DND-41 (cell line): ENCODE data around the gene SLAMF1.
A peak's percentile ranks its signal among the peaks of the same experiment; 100 is the strongest.
"Not testable (repeated sequence)": the region's sequence is repeated elsewhere in the genome, so short reads cannot be mapped to it uniquely, and the experiment has no call there.

Experiments
- ATAC-seq: fragments of 200-7000 bp; cut with Tn5 transposase; 3 replicates; pipeline ENCODE4 v1.9.1; 2021; ENCODE audit warnings: low read depth; ENCODE audit not compliant: insufficient read depth
- DNase-seq: peaks from one replicate; pipeline ENCODE4 v3.0.0-alpha.2; 2020
- H2AFZ ChIP-seq: 2 replicates; pipeline ENCODE4 v1.6.0; 2012; ENCODE audit warnings: low read depth, low read length
- H3K27ac ChIP-seq: 2 replicates; pipeline ENCODE4 v1.5.1; 2012; ENCODE audit warnings: low read length, inconsistent platforms
- H3K27me3 ChIP-seq: fragments of 200-600 bp; sonication (generic); 2 replicates; pipeline ENCODE4 v1.6.0; 2012; ENCODE audit warnings: low read length, mild to moderate bottlenecking, inconsistent platforms; ENCODE audit not compliant: insufficient read depth, poor library complexity
- H3K36me3 ChIP-seq: 2 replicates; pipeline ENCODE4 v1.5.1; 2012; ENCODE audit warnings: low read length, inconsistent platforms; ENCODE audit not compliant: insufficient read depth
- H3K4me1 ChIP-seq: 2 replicates; pipeline ENCODE4 v1.5.1; 2012; ENCODE audit warnings: mild to moderate bottlenecking, low read length; ENCODE audit not compliant: insufficient read depth
- H3K4me2 ChIP-seq: 2 replicates; pipeline ENCODE4 v1.6.0; 2012; ENCODE audit warnings: mild to moderate bottlenecking, moderate library complexity, low read length, inconsistent platforms; ENCODE audit not compliant: insufficient read depth
- H3K4me3 ChIP-seq, 2 experiments: fragments of 200-600 bp in 1 of 2; shearing (Covaris generic) in 1 of 2; 2 replicates each; pipeline ENCODE4 v1.5.1; 2012 to 2016; ENCODE audit warnings: inconsistent platforms in 2 of 2, low read length in 2 of 2, mild to moderate bottlenecking in 2 of 2, low read depth in 1 of 2, moderate library complexity in 1 of 2
- H3K79me2 ChIP-seq: 2 replicates; pipeline ENCODE4 v1.6.0; 2012; ENCODE audit warnings: low read length, inconsistent platforms; ENCODE audit not compliant: insufficient read depth
- H3K9ac ChIP-seq: 2 replicates; pipeline ENCODE4 v1.6.0; 2012; ENCODE audit warnings: low read depth, mild to moderate bottlenecking, inconsistent platforms, low read length, moderate library complexity
- H3K9me3 ChIP-seq: 2 replicates; pipeline ENCODE4 v1.5.1; 2012; ENCODE audit warnings: low read length, moderate library complexity, mild to moderate bottlenecking, inconsistent platforms; ENCODE audit not compliant: insufficient read depth, severe bottlenecking
- H4K20me1 ChIP-seq: 2 replicates; pipeline ENCODE4 v1.6.0; 2012; ENCODE audit warnings: low read length; ENCODE audit not compliant: insufficient read depth
- CTCF ChIP-seq: IDR thresholded peaks from 2 replicates; pipeline ENCODE4 v1.5.1; 2012; ENCODE audit warnings: borderline replicate concordance, low read length, moderate library complexity, mild to moderate bottlenecking; ENCODE audit not compliant: poor library complexity, severe bottlenecking; ENCODE audit errors: extremely low read depth
- EZH2 ChIP-seq: IDR thresholded peaks from 3 replicates; pipeline ENCODE4 v1.6.1; 2012; ENCODE audit warnings: borderline replicate concordance, low read depth, mild to moderate bottlenecking, moderate library complexity, low read length, inconsistent platforms; ENCODE audit not compliant: severe bottlenecking

The SLAMF1 gene

GRCh38 chr1:160646711-160647328, at the start of gene SLAMF1:
Gene SLAMF1 (minus strand): TSS chr1:160647044. CDS start chr1:160646945, 99 bp downstream.
- H2AFZ ChIP-seq: peak within 1 kb of the TSS; percentile 74
- no peaks in the 10 kb centered on the region for H3K36me3 ChIP-seq
- ATAC-seq (peak; percentile 81), DNase-seq (peak; percentile 45)
- H3K4me1 ChIP-seq: peaks cover 38% of the 10 kb centered on the region
- no peaks in the 10 kb centered on the region for H4K20me1 ChIP-seq
- peak within 1 kb of the TSS; percentile 42 for H3K9ac ChIP-seq
- peak within 1 kb of the TSS; percentile 61 for H3K4me2 ChIP-seq
- no peaks in the 10 kb centered on the region for H3K79me2 ChIP-seq
- peak within 1 kb of the TSS; percentile 7 to 54; a peak in 3 of 4 replicates for H3K4me3 ChIP-seq
- no peaks in the 10 kb centered on the region for H3K27me3 ChIP-seq
- peak within 1 kb of the TSS; percentile 75 for H3K27ac ChIP-seq
- TF ChIP-seq CTCF: no peak
- TF ChIP-seq EZH2: no peak
- H3K9me3 ChIP-seq: no peaks in the 10 kb centered on the region

GRCh38 chr1:160692390-160692789, 45.5 kb upstream of the SLAMF1 start:
- H3K4me1 ChIP-seq, DNase-seq, H3K4me3 ChIP-seq, H3K36me3 ChIP-seq, H3K4me2 ChIP-seq, ATAC-seq, H3K9me3 ChIP-seq, H4K20me1 ChIP-seq, H3K27ac ChIP-seq, H2AFZ ChIP-seq, H3K9ac ChIP-seq, H3K27me3 ChIP-seq: not testable (repeated sequence)
- H3K79me2 ChIP-seq: peaks cover 50% of the 10 kb centered on the region
- peak; percentile 43 for TF ChIP-seq CTCF

GRCh38 chr1:160685266-160685665, 38.4 kb upstream of the SLAMF1 start:
- H3K36me3 ChIP-seq: peaks cover 45% of the 10 kb centered on the region
- no peak overlapping the region for H2AFZ ChIP-seq
- no peak overlapping the region for H3K9ac ChIP-seq
- TF ChIP-seq EZH2: no peak
- TF ChIP-seq CTCF: no peak
- DNase-seq: no peak
- H3K27me3 ChIP-seq: no peaks in the 10 kb centered on the region
- H3K4me3 ChIP-seq: no peak overlapping the region
- no peak overlapping the region for H3K4me2 ChIP-seq
- no peaks in the 10 kb centered on the region for H3K9me3 ChIP-seq
- H4K20me1 ChIP-seq: no peaks in the 10 kb centered on the region
- no peak for ATAC-seq
- peaks cover 39% of the 10 kb centered on the region for H3K4me1 ChIP-seq
- peaks cover 39% of the 10 kb centered on the region for H3K79me2 ChIP-seq
- H3K27ac ChIP-seq: peak overlapping the region; percentile 13; the same call in 1 of the 2 replicates
